OCI-LY1 (cell line): ENCODE measurements around the gene OPTC.

Source experiments
- H2AFZ ChIP-seq: fragments of 200-600 bp; sonication (generic), shearing (Covaris generic); 2 replicates; pipeline ENCODE4 v1.6.0; 2014; ENCODE audit warnings: antibody characterized with exemption, mild to moderate bottlenecking, low read length
- H3F3A ChIP-seq: fragments of 200-600 bp; sonication (generic), shearing (Covaris generic); 2 replicates; pipeline ENCODE4 v1.6.0; 2014; ENCODE audit warnings: mild to moderate bottlenecking, antibody characterized with exemption, low read length, moderate library complexity; ENCODE audit not compliant: insufficient read depth
- H3K27ac ChIP-seq: fragments of 200-600 bp; sonication (generic); 2 replicates; pipeline ENCODE4 v1.5.1; 2014; ENCODE audit warnings: low read length, mixed run types, mild to moderate bottlenecking, low read depth; ENCODE audit not compliant: poor library complexity, severe bottlenecking
- H3K27me3 ChIP-seq: fragments of 200-600 bp; sonication (generic); 2 replicates; pipeline ENCODE4 v1.6.0; 2014; ENCODE audit warnings: antibody characterized with exemption, mild to moderate bottlenecking, low read length, moderate library complexity; ENCODE audit not compliant: insufficient read depth
- H3K36me3 ChIP-seq: fragments of 200-600 bp; sonication (generic); 2 replicates; pipeline ENCODE4 v1.6.1; 2014; ENCODE audit warnings: mild to moderate bottlenecking, antibody characterized with exemption, low read length, moderate library complexity, mixed read lengths; ENCODE audit not compliant: insufficient read depth
- H3K4me1 ChIP-seq: fragments of 200-600 bp; sonication (generic); 2 replicates; pipeline ENCODE4 v1.5.1; 2014; ENCODE audit warnings: mild to moderate bottlenecking, low read length, moderate library complexity; ENCODE audit not compliant: insufficient read depth, severe bottlenecking
- H3K4me2 ChIP-seq: fragments of 200-600 bp; sonication (generic), shearing (Covaris generic); 2 replicates; pipeline ENCODE4 v1.6.1; 2014; ENCODE audit warnings: low read length
- H3K4me3 ChIP-seq: fragments of 200-600 bp; sonication (generic); 2 replicates; pipeline ENCODE4 v1.5.1; 2014; ENCODE audit warnings: low read length, low read depth, mild to moderate bottlenecking, mixed read lengths; ENCODE audit not compliant: poor library complexity, severe bottlenecking
- H3K79me2 ChIP-seq: fragments of 200-600 bp; shearing (Covaris generic); 2 replicates; pipeline ENCODE4 v1.6.1; 2016; ENCODE audit warnings: mixed run types, low read length, mixed read lengths; ENCODE audit not compliant: insufficient read depth
- H3K9ac ChIP-seq: fragments of 200-600 bp; sonication (generic), shearing (Covaris generic); 2 replicates; pipeline ENCODE4 v1.6.1; 2014; ENCODE audit warnings: mild to moderate bottlenecking, low read length, mixed read lengths
- H3K9me2 ChIP-seq: fragments of 200-600 bp; sonication (generic), shearing (Covaris generic); 2 replicates; pipeline ENCODE4 v1.6.1; 2014; ENCODE audit warnings: low read depth, mild to moderate bottlenecking, low read length, mixed read lengths
- H3K9me3 ChIP-seq: fragments of 200-600 bp; shearing (Covaris generic); 2 replicates; pipeline ENCODE4 v1.6.1; 2014; ENCODE audit warnings: low read length, mixed read lengths
- H4K20me1 ChIP-seq: fragments of 200-600 bp; sonication (generic), shearing (Covaris generic); 2 replicates; pipeline ENCODE4 v1.6.0; 2016; ENCODE audit warnings: mild to moderate bottlenecking, low read length; ENCODE audit not compliant: insufficient read depth
- CTCF ChIP-seq: fragments of 200-600 bp; sonication (generic), shearing (Covaris generic); IDR thresholded peaks from 2 replicates; pipeline ENCODE4 v1.5.1; 2017; ENCODE audit warnings: mild to moderate bottlenecking, antibody characterized with exemption, low read length, moderate library complexity, mixed read lengths
- EZH2 ChIP-seq: fragments of 200-600 bp; sonication (generic), shearing (Covaris generic); IDR thresholded peaks from 2 replicates; pipeline ENCODE4 v1.8.0; 2017; ENCODE audit warnings: borderline replicate concordance, mixed run types, mild to moderate bottlenecking, antibody characterized with exemption, low read length, moderate library complexity, mixed read lengths

Gene OPTC

GRCh38 chr1:203464226-203464625 lies 29.7 kb upstream of the OPTC start:
- Histone ChIP-seq H2AFZ (no peak overlapping the region), H3K4me1 (peaks cover 81% of the 10 kb centered on the region), H3K27ac (peak overlapping the region; percentile 96), H3K36me3 (no peaks in the 10 kb centered on the region), H3K9ac (peak overlapping the region; percentile 65; the same call in 1 of the 2 replicates), H3K4me3 (no peak overlapping the region), H3F3A (no peaks in the 10 kb centered on the region), H3K9me2 (no peaks in the 10 kb centered on the region), H3K9me3 (no peaks in the 10 kb centered on the region), H3K79me2 (no peaks in the 10 kb centered on the region), H4K20me1 (no peaks in the 10 kb centered on the region), H3K27me3 (no peaks in the 10 kb centered on the region), H3K4me2 (no peak overlapping the region)
- TF ChIP-seq EZH2, result no peak
- no peak for TF ChIP-seq CTCF

GRCh38 chr1:203464743-203465142 lies 29.2 kb upstream of the OPTC start:
- no peaks in the 10 kb centered on the region for H3K9me3 ChIP-seq
- H3K4me1 ChIP-seq, result peaks cover 81% of the 10 kb centered on the region
- H3K4me3 ChIP-seq, result no peak overlapping the region
- no peak overlapping the region for H3K4me2 ChIP-seq
- H3K27ac ChIP-seq, result peak overlapping the region; percentile 96
- H3K9me2 ChIP-seq, result no peaks in the 10 kb centered on the region
- no peak for TF ChIP-seq EZH2
- TF ChIP-seq CTCF, result no peak
- H3K9ac ChIP-seq, result peak overlapping the region; percentile 49; the same call in 1 of the 2 replicates
- H3K36me3 ChIP-seq, result no peaks in the 10 kb centered on the region
- no peak overlapping the region for H2AFZ ChIP-seq
- H3K79me2 ChIP-seq, result no peaks in the 10 kb centered on the region
- no peaks in the 10 kb centered on the region for H4K20me1 ChIP-seq
- H3F3A ChIP-seq, result no peaks in the 10 kb centered on the region
- no peaks in the 10 kb centered on the region for H3K27me3 ChIP-seq

- no peak for TF ChIP-seq CTCF
- TF ChIP-seq EZH2, result no peak
- Histone ChIP-seq H4K20me1 (no peaks in the 10 kb centered on the region), H3K4me2 (peak overlapping the region; percentile 23; the same call in 1 of the 2 replicates), H3F3A (no peaks in the 10 kb centered on the region), H3K79me2 (no peaks in the 10 kb centered on the region), H3K9me2 (no peaks in the 10 kb centered on the region), H3K36me3 (no peaks in the 10 kb centered on the region), H3K4me1 (peaks cover 81% of the 10 kb centered on the region), H3K9ac (peak overlapping the region; percentile 49; the same call in 1 of the 2 replicates), H2AFZ (no peak overlapping the region), H3K27ac (peak overlapping the region; percentile 96), H3K27me3 (no peaks in the 10 kb centered on the region), H3K4me3 (no peak overlapping the region), H3K9me3 (no peaks in the 10 kb centered on the region)
Measured at GRCh38 chr1:203465146-203465798, 28.7 kb upstream of the OPTC start.
